OCI-LY1 (cell line): Measurements from ENCODE around the gene TMEM60.
A peak's percentile ranks its signal among the peaks of the same experiment; 100 is the strongest.

Experiments
- H2AFZ ChIP-seq: fragments of 200-600 bp; sonication (generic), shearing (Covaris generic); 2 replicates; pipeline ENCODE4 v1.6.0; 2014; ENCODE audit warnings: antibody characterized with exemption, mild to moderate bottlenecking, low read length
- H3F3A ChIP-seq: fragments of 200-600 bp; sonication (generic), shearing (Covaris generic); 2 replicates; pipeline ENCODE4 v1.6.0; 2014; ENCODE audit warnings: mild to moderate bottlenecking, antibody characterized with exemption, low read length, moderate library complexity; ENCODE audit not compliant: insufficient read depth
- H3K27ac ChIP-seq: fragments of 200-600 bp; sonication (generic); 2 replicates; pipeline ENCODE4 v1.5.1; 2014; ENCODE audit warnings: low read length, mixed run types, mild to moderate bottlenecking, low read depth; ENCODE audit not compliant: poor library complexity, severe bottlenecking
- H3K27me3 ChIP-seq: fragments of 200-600 bp; sonication (generic); 2 replicates; pipeline ENCODE4 v1.6.0; 2014; ENCODE audit warnings: antibody characterized with exemption, mild to moderate bottlenecking, low read length, moderate library complexity; ENCODE audit not compliant: insufficient read depth
- H3K36me3 ChIP-seq: fragments of 200-600 bp; sonication (generic); 2 replicates; pipeline ENCODE4 v1.6.1; 2014; ENCODE audit warnings: mild to moderate bottlenecking, antibody characterized with exemption, low read length, moderate library complexity, mixed read lengths; ENCODE audit not compliant: insufficient read depth
- H3K4me1 ChIP-seq: fragments of 200-600 bp; sonication (generic); 2 replicates; pipeline ENCODE4 v1.5.1; 2014; ENCODE audit warnings: mild to moderate bottlenecking, low read length, moderate library complexity; ENCODE audit not compliant: insufficient read depth, severe bottlenecking
- H3K4me2 ChIP-seq: fragments of 200-600 bp; sonication (generic), shearing (Covaris generic); 2 replicates; pipeline ENCODE4 v1.6.1; 2014; ENCODE audit warnings: low read length
- H3K4me3 ChIP-seq: fragments of 200-600 bp; sonication (generic); 2 replicates; pipeline ENCODE4 v1.5.1; 2014; ENCODE audit warnings: low read length, low read depth, mild to moderate bottlenecking, mixed read lengths; ENCODE audit not compliant: poor library complexity, severe bottlenecking
- H3K79me2 ChIP-seq: fragments of 200-600 bp; shearing (Covaris generic); 2 replicates; pipeline ENCODE4 v1.6.1; 2016; ENCODE audit warnings: mixed run types, low read length, mixed read lengths; ENCODE audit not compliant: insufficient read depth
- H3K9ac ChIP-seq: fragments of 200-600 bp; sonication (generic), shearing (Covaris generic); 2 replicates; pipeline ENCODE4 v1.6.1; 2014; ENCODE audit warnings: mild to moderate bottlenecking, low read length, mixed read lengths
- H3K9me2 ChIP-seq: fragments of 200-600 bp; sonication (generic), shearing (Covaris generic); 2 replicates; pipeline ENCODE4 v1.6.1; 2014; ENCODE audit warnings: low read depth, mild to moderate bottlenecking, low read length, mixed read lengths
- H3K9me3 ChIP-seq: fragments of 200-600 bp; shearing (Covaris generic); 2 replicates; pipeline ENCODE4 v1.6.1; 2014; ENCODE audit warnings: low read length, mixed read lengths
- H4K20me1 ChIP-seq: fragments of 200-600 bp; sonication (generic), shearing (Covaris generic); 2 replicates; pipeline ENCODE4 v1.6.0; 2016; ENCODE audit warnings: mild to moderate bottlenecking, low read length; ENCODE audit not compliant: insufficient read depth
- CTCF ChIP-seq: fragments of 200-600 bp; sonication (generic), shearing (Covaris generic); IDR thresholded peaks from 2 replicates; pipeline ENCODE4 v1.5.1; 2017; ENCODE audit warnings: mild to moderate bottlenecking, antibody characterized with exemption, low read length, moderate library complexity, mixed read lengths
- EZH2 ChIP-seq: fragments of 200-600 bp; sonication (generic), shearing (Covaris generic); IDR thresholded peaks from 2 replicates; pipeline ENCODE4 v1.8.0; 2017; ENCODE audit warnings: borderline replicate concordance, mixed run types, mild to moderate bottlenecking, antibody characterized with exemption, low read length, moderate library complexity, mixed read lengths

The TMEM60 gene

GRCh38 chr7:77798394-77799077 is at the start of gene TMEM60, which contains the start of gene PHTF2:
Gene TMEM60, minus strand, starts transcription at chr7:77798434. Its CDS starts 4,061 bp downstream, at chr7:77794373.
Gene PHTF2, plus strand, starts transcription at chr7:77798773.
- peaks cover 65% of the 10 kb centered on the region for H3K79me2 ChIP-seq
- peak within 1 kb of the TSS; percentile 90 for H3K4me3 ChIP-seq
- no peaks in the 10 kb centered on the region for H3K9me2 ChIP-seq
- peak within 1 kb of the TSS; percentile 96 for H3K4me2 ChIP-seq
- no peaks in the 10 kb centered on the region for H3F3A ChIP-seq
- H2AFZ ChIP-seq = peak within 1 kb of the TSS; percentile 3; the same call in 1 of the 2 replicates
- H3K4me1 ChIP-seq = peaks cover 51% of the 10 kb centered on the region
- H3K27me3 ChIP-seq = no peaks in the 10 kb centered on the region
- H4K20me1 ChIP-seq = no peaks in the 10 kb centered on the region
- peaks cover 14% of the 10 kb centered on the region; the same call in 1 of the 2 replicates for H3K36me3 ChIP-seq
- no peaks in the 10 kb centered on the region for H3K9me3 ChIP-seq
- no peak for TF ChIP-seq EZH2
- peak; percentile 76 for TF ChIP-seq CTCF
- peak within 1 kb of the TSS; percentile 89 for H3K9ac ChIP-seq
- peak within 1 kb of the TSS; percentile 49 for H3K27ac ChIP-seq

GRCh38 chr7:77846317-77847092 is 48.3 kb upstream of the TMEM60 start:
- Histone ChIP-seq H2AFZ (no peak overlapping the region), H3K9me2 (no peaks in the 10 kb centered on the region), H3K4me2 (no peak overlapping the region)

GRCh38 chr7:77843194-77843593 is 45.0 kb upstream of the TMEM60 start:
- Histone ChIP-seq H3K4me1 (peaks cover 30% of the 10 kb centered on the region), H3F3A (no peaks in the 10 kb centered on the region), H3K79me2 (peaks cover 26% of the 10 kb centered on the region), H3K9ac (no peak overlapping the region), H3K9me2 (no peaks in the 10 kb centered on the region), H3K4me2 (no peak overlapping the region), H3K4me3 (no peak overlapping the region), H3K36me3 (peaks cover 10% of the 10 kb centered on the region; the same call in 1 of the 2 replicates), H3K27me3 (no peaks in the 10 kb centered on the region), H2AFZ (no peak overlapping the region), H4K20me1 (no peaks in the 10 kb centered on the region), H3K27ac (no peak overlapping the region), H3K9me3 (no peaks in the 10 kb centered on the region)
- TF ChIP-seq CTCF = no peak
- TF ChIP-seq EZH2 = no peak

More at GRCh38 chr7:77846317-77847092, 48.3 kb upstream of the TMEM60 start:
- Histone ChIP-seq H3K9ac (no peak overlapping the region), H3K36me3 (peaks cover 12% of the 10 kb centered on the region; the same call in 1 of the 2 replicates), H3K27ac (peak overlapping the region; percentile 3), H3K79me2 (peaks cover 16% of the 10 kb centered on the region), H3K9me3 (no peaks in the 10 kb centered on the region), H3K4me3 (no peak overlapping the region), H4K20me1 (no peaks in the 10 kb centered on the region), H3K4me1 (peaks cover 4% of the 10 kb centered on the region), H3K27me3 (no peaks in the 10 kb centered on the region), H3F3A (no peaks in the 10 kb centered on the region)
- TF ChIP-seq CTCF = no peak
- no peak for TF ChIP-seq EZH2
